Measurements from ENCODE around the gene SMKR1.
"Not testable (repeated sequence)": the region's sequence is repeated elsewhere in the genome, so short reads cannot be mapped to it uniquely, and the experiment has no call there.

Gene SMKR1

DNA sequence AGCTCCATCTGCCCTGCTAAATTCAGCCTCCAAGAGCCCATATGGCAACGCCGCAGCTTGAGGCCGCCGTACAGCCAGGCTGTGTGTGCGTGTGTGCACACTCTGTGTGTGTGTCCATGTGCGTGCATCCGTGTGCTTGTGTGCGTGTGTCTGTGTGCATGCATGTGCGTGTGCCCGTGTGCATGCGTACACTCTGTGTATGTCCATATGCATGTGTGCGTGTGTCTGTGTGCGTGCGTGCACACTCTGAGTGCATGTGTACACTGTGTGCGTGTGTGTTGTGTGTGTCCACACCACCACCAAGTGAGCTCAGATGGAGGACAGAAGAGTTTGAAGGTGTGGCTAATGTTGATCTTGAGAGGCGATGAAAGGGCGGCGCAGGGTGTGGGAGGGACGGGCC, 30.0 kb downstream of the SMKR1 start:
- Histone ChIP-seq H3K9me3 (ENCODE audit: severe bottlenecking) (no peaks in the 10 kb centered on the region), H3K4me3 (ENCODE audit: low read depth, low read length) (no peak overlapping the region), H3K27ac (no peak overlapping the region), H3K27me3 (ENCODE audit: insufficient read depth, low read depth, severe bottlenecking) (no peaks in the 10 kb centered on the region), H3K36me3 (no peaks in the 10 kb centered on the region)
- TF ChIP-seq, protein P1, sequence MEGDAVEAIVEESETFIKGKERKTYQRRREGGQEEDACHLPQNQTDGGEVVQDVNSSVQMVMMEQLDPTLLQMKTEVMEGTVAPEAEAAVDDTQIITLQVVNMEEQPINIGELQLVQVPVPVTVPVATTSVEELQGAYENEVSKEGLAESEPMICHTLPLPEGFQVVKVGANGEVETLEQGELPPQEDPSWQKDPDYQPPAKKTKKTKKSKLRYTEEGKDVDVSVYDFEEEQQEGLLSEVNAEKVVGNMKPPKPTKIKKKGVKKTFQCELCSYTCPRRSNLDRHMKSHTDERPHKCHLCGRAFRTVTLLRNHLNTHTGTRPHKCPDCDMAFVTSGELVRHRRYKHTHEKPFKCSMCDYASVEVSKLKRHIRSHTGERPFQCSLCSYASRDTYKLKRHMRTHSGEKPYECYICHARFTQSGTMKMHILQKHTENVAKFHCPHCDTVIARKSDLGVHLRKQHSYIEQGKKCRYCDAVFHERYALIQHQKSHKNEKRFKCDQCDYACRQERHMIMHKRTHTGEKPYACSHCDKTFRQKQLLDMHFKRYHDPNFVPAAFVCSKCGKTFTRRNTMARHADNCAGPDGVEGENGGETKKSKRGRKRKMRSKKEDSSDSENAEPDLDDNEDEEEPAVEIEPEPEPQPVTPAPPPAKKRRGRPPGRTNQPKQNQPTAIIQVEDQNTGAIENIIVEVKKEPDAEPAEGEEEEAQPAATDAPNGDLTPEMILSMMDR (IDR thresholded peaks at IDR 0.05; ENCODE audit: low read depth, low read length), result no peak
- DNase-seq, result no peak

DNA sequence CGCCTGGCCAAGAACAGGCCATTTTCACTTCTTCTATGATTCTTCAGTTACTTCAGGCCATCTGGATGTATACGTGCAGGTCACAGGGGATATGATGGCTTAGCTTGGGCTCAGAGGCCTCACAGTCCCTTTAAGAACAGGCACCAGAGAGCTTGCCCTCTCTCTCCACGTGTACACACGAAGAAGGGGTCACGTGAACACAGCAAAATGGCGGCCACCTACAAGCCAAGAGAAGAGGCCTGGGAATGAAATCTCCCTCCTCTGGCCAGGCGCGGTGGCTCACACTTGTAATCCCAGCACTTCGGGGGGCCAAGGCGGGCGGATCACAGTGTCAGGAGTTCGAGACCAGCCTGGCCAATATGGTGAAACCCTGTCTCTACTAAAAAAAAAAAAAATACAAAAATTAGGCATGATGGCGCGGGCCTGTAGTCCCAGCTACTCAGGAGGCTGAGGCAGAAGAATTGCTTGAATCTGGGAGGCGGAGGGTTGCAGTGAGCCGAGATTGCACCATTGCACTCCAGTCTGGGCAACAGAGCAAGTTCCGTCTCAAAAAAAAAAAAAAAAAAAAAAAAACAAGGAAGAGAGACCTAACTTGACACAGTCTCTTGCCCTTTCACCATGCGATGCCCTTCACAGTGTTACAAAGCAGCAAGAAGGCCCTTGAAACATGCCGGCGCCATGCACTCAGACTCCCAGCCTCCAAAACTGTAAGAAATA, 32.4 kb downstream of the SMKR1 start:
- H3K4me3 ChIP-seq (ENCODE audit: low read depth, low read length); H3K9me3 ChIP-seq (ENCODE audit: severe bottlenecking); H3K36me3 ChIP-seq; DNase-seq; H3K27ac ChIP-seq; H3K27me3 ChIP-seq (ENCODE audit: insufficient read depth, low read depth, severe bottlenecking): not testable (repeated sequence)

DNA sequence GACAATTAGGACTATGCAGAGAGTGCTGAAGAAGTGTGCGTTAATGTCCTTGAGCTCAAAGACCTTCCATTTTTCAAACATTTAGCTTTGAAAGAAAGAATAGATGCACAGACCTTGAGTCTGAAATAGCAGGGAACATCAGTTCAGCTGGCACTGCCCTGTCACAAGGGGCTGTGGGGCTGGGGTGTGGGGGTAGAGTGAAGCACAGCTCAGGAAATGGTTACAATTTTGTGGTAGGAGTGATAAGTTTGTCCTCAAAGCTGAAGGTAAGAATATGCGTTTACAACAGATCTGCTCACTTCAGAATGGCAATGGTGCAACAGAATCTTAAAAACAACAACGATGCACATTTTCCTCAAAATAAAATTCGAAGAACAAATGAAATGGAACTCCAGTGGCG, 33.6 kb downstream of the SMKR1 start:
- Histone ChIP-seq H3K4me3 (ENCODE audit: low read depth, low read length) (no peak overlapping the region), H3K27ac (no peak overlapping the region), H3K27me3 (ENCODE audit: insufficient read depth, low read depth, severe bottlenecking) (no peaks in the 10 kb centered on the region), H3K36me3 (no peaks in the 10 kb centered on the region), H3K9me3 (ENCODE audit: severe bottlenecking) (no peaks in the 10 kb centered on the region)
- no peak for DNase-seq
- TF ChIP-seq, protein P1 (IDR thresholded peaks at IDR 0.05; ENCODE audit: low read depth, low read length), result no peak

DNA sequence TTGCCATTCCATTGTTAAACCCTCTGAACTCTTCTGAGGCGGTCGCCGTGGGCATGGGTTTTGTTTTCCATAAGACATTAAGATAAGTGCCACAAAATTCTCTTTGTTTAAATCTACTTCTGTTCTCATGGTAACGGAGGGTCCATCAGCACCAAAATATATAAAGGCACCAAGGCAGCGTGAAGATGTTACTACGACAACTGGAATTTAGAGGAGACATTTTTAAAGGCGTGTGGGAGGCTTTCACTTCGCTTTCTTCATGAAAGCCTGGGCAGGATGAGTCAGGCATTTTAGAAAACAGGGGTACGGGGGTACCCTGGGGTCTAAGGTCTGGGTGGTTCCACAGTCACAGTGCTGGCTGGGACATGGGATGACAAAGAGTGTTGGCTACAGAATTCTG, 34.0 kb downstream of the SMKR1 start:
- TF ChIP-seq, protein P1 (IDR thresholded peaks at IDR 0.05; ENCODE audit: low read depth, low read length), result no peak
- no peak for DNase-seq
- Histone ChIP-seq H3K9me3 (ENCODE audit: severe bottlenecking) (no peaks in the 10 kb centered on the region), H3K27ac (no peak overlapping the region), H3K27me3 (ENCODE audit: insufficient read depth, low read depth, severe bottlenecking) (no peaks in the 10 kb centered on the region), H3K4me3 (ENCODE audit: low read depth, low read length) (no peak overlapping the region), H3K36me3 (no peaks in the 10 kb centered on the region)

DNA sequence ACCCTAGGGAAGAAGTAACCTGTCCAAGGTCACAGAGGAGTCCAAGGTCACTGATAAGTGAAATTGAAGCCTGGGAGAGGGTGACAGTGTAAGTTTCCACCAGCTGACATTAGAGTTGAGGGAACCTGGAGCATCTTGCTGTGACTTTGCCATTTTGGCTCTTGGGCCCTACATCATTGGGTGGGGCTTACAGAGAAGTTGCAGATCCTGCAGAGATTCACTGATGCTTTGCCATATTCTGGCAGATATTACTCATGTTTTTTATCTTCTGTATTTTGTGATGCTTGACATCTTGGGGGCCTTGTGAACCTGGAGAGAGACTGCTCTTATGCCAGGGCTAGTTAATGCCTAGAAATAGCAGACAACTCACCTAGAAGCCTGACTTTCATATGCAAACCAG, 36.5 kb downstream of the SMKR1 start:
- H3K36me3 ChIP-seq, result no peaks in the 10 kb centered on the region
- DNase-seq, result no peak
- no peaks in the 10 kb centered on the region for H3K9me3 ChIP-seq (ENCODE audit: severe bottlenecking)
- no peak overlapping the region for H3K27ac ChIP-seq
- no peak overlapping the region for H3K4me3 ChIP-seq (ENCODE audit: low read depth, low read length)
- H3K27me3 ChIP-seq (ENCODE audit: insufficient read depth, low read depth, severe bottlenecking), result no peaks in the 10 kb centered on the region
- TF ChIP-seq, protein P1 (IDR thresholded peaks at IDR 0.05; ENCODE audit: low read depth, low read length), result no peak

DNA sequence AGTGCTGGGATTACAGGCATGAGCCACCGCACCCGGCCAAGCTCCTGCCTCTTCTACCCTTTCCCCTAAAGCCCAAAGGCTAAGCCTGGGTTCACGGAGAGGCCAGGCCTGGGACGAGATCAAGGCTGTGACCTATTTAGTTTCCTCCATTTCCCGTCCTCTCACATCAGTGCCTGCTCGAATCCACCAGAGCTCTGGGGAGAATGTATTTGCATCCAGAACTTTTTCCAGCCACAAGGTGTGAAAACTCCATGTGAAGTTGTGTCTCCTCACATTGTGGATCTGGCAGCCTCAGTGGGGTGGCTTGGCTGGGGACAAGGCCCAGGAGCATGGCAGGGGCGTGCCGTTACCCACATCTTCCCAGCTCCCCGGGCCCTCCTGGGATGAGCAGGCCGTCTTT, 38.0 kb downstream of the SMKR1 start:
- Histone ChIP-seq H3K36me3 (no peaks in the 10 kb centered on the region), H3K9me3 (ENCODE audit: severe bottlenecking) (no peaks in the 10 kb centered on the region), H3K27ac (no peak overlapping the region), H3K27me3 (ENCODE audit: insufficient read depth, low read depth, severe bottlenecking) (no peaks in the 10 kb centered on the region), H3K4me3 (ENCODE audit: low read depth, low read length) (no peak overlapping the region)
- DNase-seq, result no peak
- TF ChIP-seq, protein P1 (IDR thresholded peaks at IDR 0.05; ENCODE audit: low read depth, low read length), result no peak
